Mesenchymal stem cell (in vitro differentiated cells and primary cell): ENCODE measurements around the gene C1orf52.

Experiments
- DNase-seq: peaks from one replicate; pipeline ENCODE4 v3.0.0-alpha.2; 2013
- H2AFZ ChIP-seq: one replicate; pipeline ENCODE4 v1.6.1; 2013; ENCODE audit warnings: low read depth, mild to moderate bottlenecking, control low read depth, inconsistent platforms, low read length, moderate library complexity
- H2AK5ac ChIP-seq: 2 replicates; pipeline ENCODE4 v1.6.1; 2013; ENCODE audit warnings: low read length, moderate library complexity, mild to moderate bottlenecking, inconsistent platforms; ENCODE audit not compliant: severe bottlenecking
- H2BK120ac ChIP-seq: one replicate; pipeline ENCODE4 v1.6.1; 2013; ENCODE audit warnings: low read depth, mild to moderate bottlenecking, inconsistent platforms, low read length, moderate library complexity
- H2BK12ac ChIP-seq, 2 experiments: one replicate each; pipeline ENCODE4 v1.6.1; 2013; ENCODE audit warnings: inconsistent platforms in 2 of 2, low read length in 2 of 2, mild to moderate bottlenecking in 2 of 2, moderate library complexity in 2 of 2, control low read depth in 1 of 2
- H2BK15ac ChIP-seq: one replicate; pipeline ENCODE4 v1.6.1; 2013; ENCODE audit warnings: mild to moderate bottlenecking, low read depth, inconsistent platforms; ENCODE audit not compliant: poor library complexity, severe bottlenecking
- H2BK5ac ChIP-seq: 2 replicates; pipeline ENCODE4 v1.6.1; 2013; ENCODE audit warnings: low read depth, mild to moderate bottlenecking, low read length, control low read depth, inconsistent platforms; ENCODE audit not compliant: poor library complexity, severe bottlenecking
- H3K14ac ChIP-seq, 2 experiments: one replicate each; pipeline ENCODE4 v1.6.1; 2013; ENCODE audit warnings: inconsistent platforms in 2 of 2, low read length in 2 of 2, control low read depth in 1 of 2, mild to moderate bottlenecking in 1 of 2, moderate library complexity in 1 of 2
- H3K18ac ChIP-seq, 2 experiments: one replicate each; pipeline ENCODE4 v1.6.1; 2013; ENCODE audit warnings: inconsistent platforms in 2 of 2, low read length in 2 of 2, control low read depth in 1 of 2, low read depth in 1 of 2, mild to moderate bottlenecking in 1 of 2
- H3K23ac ChIP-seq, 2 experiments: one replicate each; pipeline ENCODE4 v1.6.1; 2013; ENCODE audit warnings: inconsistent platforms in 2 of 2, low read length in 2 of 2, mild to moderate bottlenecking in 2 of 2, moderate library complexity in 2 of 2, control low read depth in 1 of 2
- H3K27ac ChIP-seq: 2 replicates; pipeline ENCODE4 v1.5.1; 2013; ENCODE audit warnings: mild to moderate bottlenecking, moderate library complexity, low read length, control low read depth, inconsistent platforms; ENCODE audit not compliant: poor library complexity, severe bottlenecking
- H3K27me3 ChIP-seq, 2 experiments: 2 replicates each; pipeline versions ENCODE4 v1.6.1 to v1.7.0; 2013; ENCODE audit warnings: low read length in 2 of 2, mild to moderate bottlenecking in 2 of 2, moderate library complexity in 2 of 2, control low read depth in 1 of 2, inconsistent platforms in 1 of 2; ENCODE audit not compliant: control insufficient read depth in 1 of 2, insufficient read depth in 1 of 2
- H3K36me3 ChIP-seq, 2 experiments: 2 replicates each; pipeline versions ENCODE4 v1.6.1 to v1.7.0; 2013; ENCODE audit warnings: low read length in 2 of 2, control low read depth in 1 of 2, inconsistent platforms in 1 of 2, low read depth in 1 of 2, mild to moderate bottlenecking in 1 of 2; ENCODE audit not compliant: insufficient read depth in 2 of 2, control insufficient read depth in 1 of 2
- H3K4ac ChIP-seq, 2 experiments: one replicate each; pipeline ENCODE4 v1.6.1; 2013; ENCODE audit warnings: inconsistent platforms in 2 of 2, low read length in 2 of 2, mild to moderate bottlenecking in 2 of 2, moderate library complexity in 2 of 2, control low read depth in 1 of 2, low read depth in 1 of 2
- H3K4me1 ChIP-seq: 2 replicates; pipeline ENCODE4 v1.6.1; 2013; ENCODE audit warnings: low read depth, low read length, control low read depth; ENCODE audit not compliant: control insufficient read depth, insufficient read depth
- H3K4me2 ChIP-seq: 2 replicates; pipeline ENCODE4 v1.6.1; 2013; ENCODE audit warnings: low read length, mild to moderate bottlenecking, inconsistent platforms; ENCODE audit not compliant: poor library complexity, severe bottlenecking
- H3K4me3 ChIP-seq, 2 experiments: 2 replicates each; pipeline versions ENCODE4 v1.5.1 to v1.7.0; 2013; ENCODE audit warnings: low read length in 2 of 2, mild to moderate bottlenecking in 2 of 2, control low read depth in 1 of 2, low read depth in 1 of 2; ENCODE audit not compliant: insufficient read depth in 1 of 2
- H3K79me1 ChIP-seq: replicated peaks from 2 replicates; pipeline ENCODE4 v1.6.1; 2013; ENCODE audit warnings: mild to moderate bottlenecking, control low read depth, low read length, inconsistent platforms; ENCODE audit not compliant: poor library complexity, severe bottlenecking
- H3K9ac ChIP-seq: 2 replicates; pipeline ENCODE4 v1.7.0; 2013; ENCODE audit warnings: mild to moderate bottlenecking, low read length, moderate library complexity
- H3K9me3 ChIP-seq: 2 replicates; pipeline ENCODE4 v1.7.0; 2013; ENCODE audit warnings: mild to moderate bottlenecking, low read length; ENCODE audit not compliant: control insufficient read depth
- H4K8ac ChIP-seq: one replicate; pipeline ENCODE4 v1.6.1; 2013; ENCODE audit warnings: inconsistent platforms, mild to moderate bottlenecking, low read length, moderate library complexity
- H4K91ac ChIP-seq: one replicate; pipeline ENCODE4 v1.6.1; 2013; ENCODE audit warnings: mild to moderate bottlenecking, low read length, inconsistent platforms
- WGBS: methylation state at CpG from one replicate; pipeline ENCODE4 v1.1.7; 2013; ENCODE audit warnings: mixed read lengths; 5-methylcytosine and 5-hydroxymethylcytosine counted together

The C1orf52 gene

DNA sequence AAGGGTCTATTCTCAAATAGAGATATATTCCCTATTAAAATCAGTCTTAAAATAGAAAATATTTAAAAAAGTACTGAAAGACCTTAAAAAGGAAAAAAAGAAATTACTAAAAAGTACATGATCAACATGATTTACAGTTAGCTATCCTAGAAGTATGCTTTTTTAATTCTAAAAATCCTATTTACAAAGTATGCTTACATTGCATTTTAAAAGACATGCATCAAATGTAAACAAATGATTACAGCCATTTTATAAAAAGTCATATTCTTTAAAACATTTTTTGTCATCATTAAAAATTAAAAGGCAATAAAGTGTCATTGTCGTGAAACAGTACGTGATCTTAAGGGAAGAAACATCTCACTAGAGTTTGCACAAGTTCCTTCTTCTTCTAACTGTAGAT lies 7.9 kb upstream of the C1orf52 start:
- no peak overlapping the region for H2BK15ac ChIP-seq
- peaks cover 14 to 89% of the 10 kb centered on the region in 2 experiments for H3K36me3 ChIP-seq
- H3K18ac ChIP-seq: no peak overlapping the region
- H3K23ac ChIP-seq: no peak overlapping the region
- H3K14ac ChIP-seq: no peak overlapping the region
- H3K4ac ChIP-seq: no peak overlapping the region
- H3K4me3 ChIP-seq: no peak overlapping the region
- H2BK5ac ChIP-seq: no peak overlapping the region
- WGBS: 100% methylated on average over 2 of the region's 2 CpGs
- DNase-seq: no peak
- peaks cover 7% of the 10 kb centered on the region for H3K79me1 ChIP-seq
- H3K9ac ChIP-seq: no peak overlapping the region
- H4K91ac ChIP-seq: no peak overlapping the region
- H3K4me2 ChIP-seq: no peak overlapping the region
- no peak overlapping the region for H4K8ac ChIP-seq
- no peak overlapping the region for H2AFZ ChIP-seq
- no peak overlapping the region for H2AK5ac ChIP-seq
- no peak overlapping the region for H3K27ac ChIP-seq
- no peak overlapping the region for H2BK12ac ChIP-seq
- no peaks in the 10 kb centered on the region for H3K9me3 ChIP-seq
- no peak overlapping the region for H2BK120ac ChIP-seq
- peaks cover 2% of the 10 kb centered on the region for H3K4me1 ChIP-seq
- H3K27me3 ChIP-seq: no peaks in the 10 kb centered on the region

- Histone ChIP-seq H3K79me1 (peaks cover 7% of the 10 kb centered on the region), H2BK120ac (no peak overlapping the region), H2BK12ac (no peak overlapping the region), H2BK5ac (no peak overlapping the region), H3K18ac (no peak overlapping the region), H3K4me2 (no peak overlapping the region), H3K4me1 (no peaks in the 10 kb centered on the region), H2BK15ac (no peak overlapping the region), H2AK5ac (no peak overlapping the region), H4K8ac (no peak overlapping the region), H3K27ac (no peak overlapping the region), H3K27me3 (no peaks in the 10 kb centered on the region), H3K4me3 (no peak overlapping the region), H4K91ac (no peak overlapping the region), H2AFZ (no peak overlapping the region), H3K14ac (no peak overlapping the region), H3K23ac (no peak overlapping the region), H3K9ac (no peak overlapping the region), H3K4ac (no peak overlapping the region), H3K36me3 (peaks cover 13 to 66% of the 10 kb centered on the region in 2 experiments), H3K9me3 (no peaks in the 10 kb centered on the region)
- no peak for DNase-seq
- 77% methylated on average over 2 of the region's 2 CpGs for WGBS
These were observed 4.7 kb upstream of the C1orf52 start for GRCh38 chr1:85264150-85264549.

DNA sequence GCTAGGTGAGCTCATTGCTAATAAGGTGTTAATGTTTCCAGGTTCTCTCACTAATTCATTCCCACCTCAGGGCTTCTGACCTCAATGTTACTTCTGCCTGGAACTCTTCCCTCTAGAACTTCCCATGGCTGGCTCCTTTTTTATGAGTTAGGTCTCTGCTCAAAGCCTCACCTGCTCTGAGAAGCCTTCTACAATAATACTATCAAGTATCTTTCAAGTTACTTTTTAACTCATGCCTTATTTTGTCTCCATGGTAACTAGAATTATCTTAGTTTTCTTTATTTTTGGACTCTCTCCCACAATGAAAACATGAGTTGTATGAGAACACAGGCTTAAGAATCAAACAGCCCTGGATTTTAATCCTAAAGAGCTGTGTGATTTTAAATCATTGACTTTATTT lies 3.5 kb upstream of the C1orf52 start:
- Histone ChIP-seq H3K4me1 (no peaks in the 10 kb centered on the region), H2BK5ac (no peak overlapping the region), H2AK5ac (no peak overlapping the region), H4K91ac (no peak overlapping the region), H2BK120ac (no peak overlapping the region), H3K9me3 (no peaks in the 10 kb centered on the region), H2BK15ac (no peak overlapping the region), H3K79me1 (peaks cover 4% of the 10 kb centered on the region), H3K4ac (no peak overlapping the region), H3K9ac (no peak overlapping the region), H3K27ac (no peak overlapping the region), H2AFZ (no peak overlapping the region), H3K27me3 (no peaks in the 10 kb centered on the region), H3K14ac (no peak overlapping the region), H3K18ac (no peak overlapping the region), H4K8ac (no peak overlapping the region), H3K36me3 (peaks cover 12 to 59% of the 10 kb centered on the region in 2 experiments), H2BK12ac (no peak overlapping the region), H3K4me3 (no peak overlapping the region), H3K4me2 (no peak overlapping the region), H3K23ac (no peak overlapping the region)
- DNase-seq: no peak

GRCh38 chr1:85259912-85260274 lies 431 bp upstream of the C1orf52 start:
- H2BK120ac ChIP-seq: no peak overlapping the region
- peak overlapping the region; percentile 41 for H3K4me2 ChIP-seq
- H2AK5ac ChIP-seq: no peak overlapping the region
- H4K91ac ChIP-seq: no peak overlapping the region
- H4K8ac ChIP-seq: peak overlapping the region; percentile 60
- WGBS: 69% methylated on average over 7 of the region's 7 CpGs
- H3K18ac ChIP-seq: no peak overlapping the region
- peaks cover 11 to 56% of the 10 kb centered on the region in 2 experiments for H3K36me3 ChIP-seq
- no peak overlapping the region for H2BK15ac ChIP-seq
- H3K4ac ChIP-seq: no peak overlapping the region
- H3K4me1 ChIP-seq: no peaks in the 10 kb centered on the region
- no peak overlapping the region for H2BK12ac ChIP-seq
- H2BK5ac ChIP-seq: no peak overlapping the region
- no peaks in the 10 kb centered on the region for H3K9me3 ChIP-seq
- peak overlapping the region in 1 of 2 experiments; percentile 96 for H3K4me3 ChIP-seq
- no peak overlapping the region for H3K14ac ChIP-seq
- no peak overlapping the region for H3K27ac ChIP-seq
- no peak for DNase-seq
- H3K27me3 ChIP-seq: no peaks in the 10 kb centered on the region
- peaks cover 4% of the 10 kb centered on the region for H3K79me1 ChIP-seq
- H3K23ac ChIP-seq: no peak overlapping the region
- peak overlapping the region; percentile 95 for H3K9ac ChIP-seq
- peak overlapping the region; percentile 46 for H2AFZ ChIP-seq
